HG03571 (cell line): Measurements from ENCODE around the gene XYLT1.

Source experiments
- ATAC-seq: cut with Tn5 transposase; IDR thresholded peaks from one replicate; pipeline ENCODE4 v1.9.1; 2021; ENCODE audit not compliant: unreplicated experiment

XYLT1 gene

DNA sequence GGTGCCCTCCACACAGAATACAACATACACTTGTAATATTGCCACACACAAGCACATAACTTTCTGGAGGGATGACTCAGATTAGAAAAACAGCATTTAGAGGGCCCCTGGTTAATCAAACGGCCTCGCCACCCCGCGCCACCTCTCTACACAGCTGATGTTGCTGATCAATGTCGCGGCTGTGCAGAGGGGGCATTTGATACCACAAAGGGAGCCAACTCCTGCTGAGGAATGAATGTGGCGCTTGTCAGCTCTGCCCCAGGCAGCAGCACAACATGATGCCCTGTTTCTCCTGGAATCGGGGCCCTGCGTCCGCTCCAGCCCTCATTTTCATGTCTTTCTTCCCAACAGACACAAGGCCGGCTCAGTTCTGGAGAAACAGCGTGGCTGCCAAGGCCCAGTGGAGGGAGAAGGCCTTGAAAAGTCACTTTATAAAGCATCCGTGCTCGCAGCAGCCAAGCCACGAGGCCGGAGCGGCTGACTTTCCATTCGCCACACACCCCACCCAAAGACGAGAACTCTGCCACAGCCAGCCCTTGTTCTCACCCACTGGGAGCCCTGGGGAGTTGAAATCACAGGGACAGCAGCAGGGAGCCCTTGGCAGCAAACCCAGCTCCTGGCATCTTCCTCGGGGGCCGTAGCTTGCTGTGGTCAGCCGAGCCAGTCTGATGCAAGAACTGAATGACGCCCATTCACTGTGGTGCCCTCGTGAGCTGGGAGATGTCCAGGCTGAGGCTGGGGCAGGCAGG is 65.6 kb downstream of the XYLT1 start:
- ATAC-seq = no peak

- no peak for ATAC-seq
Observed at GRCh38 chr16:17403859-17404545, 66.8 kb downstream of the XYLT1 start.

GRCh38 chr16:17403156-17403809 is 67.5 kb downstream of the XYLT1 start:
- ATAC-seq = no peak

GRCh38 chr16:17397499-17397891 is 73.3 kb downstream of the XYLT1 start:
- ATAC-seq = no peak

GRCh38 chr16:17396762-17397498 is 73.8 kb downstream of the XYLT1 start:
- no peak for ATAC-seq

GRCh38 chr16:17395849-17396480 is 74.8 kb downstream of the XYLT1 start:
- ATAC-seq = no peak

- no peak for ATAC-seq
Observed at GRCh38 chr16:17392857-17393692, 77.7 kb downstream of the XYLT1 start.

DNA sequence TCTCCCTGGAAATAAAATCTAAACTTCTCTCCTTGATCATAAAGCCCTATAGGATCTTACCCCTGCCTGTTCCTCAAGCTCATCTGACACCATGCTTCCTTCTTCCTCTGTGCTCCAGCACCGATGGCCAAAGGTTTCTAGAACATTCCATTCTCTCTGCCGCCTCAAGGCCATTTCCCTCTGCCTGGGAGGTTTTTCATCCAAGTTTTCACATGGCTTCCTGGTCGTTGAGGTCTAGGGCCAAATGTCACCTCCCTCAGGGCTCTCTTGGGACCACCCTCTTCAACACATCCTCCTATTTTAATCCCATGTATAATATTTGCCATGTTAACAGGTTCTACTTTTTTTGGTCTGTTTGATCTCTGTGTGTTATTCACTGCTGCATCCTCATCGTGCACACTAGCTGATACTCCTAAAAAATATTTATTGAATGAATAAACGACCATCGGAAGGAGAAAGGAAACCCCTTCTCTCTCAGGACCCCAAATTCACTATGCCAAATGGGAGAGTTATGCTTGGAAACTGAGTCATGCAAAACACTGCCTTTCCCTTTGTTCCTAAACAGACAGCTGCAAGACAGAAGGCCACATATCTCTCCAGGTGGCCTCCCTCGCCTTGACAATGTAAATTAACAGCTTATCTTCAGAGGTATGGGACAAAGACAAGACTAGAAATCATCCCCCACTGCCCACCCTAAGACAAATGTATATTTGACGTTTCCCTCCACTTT is 78.5 kb downstream of the XYLT1 start:
- no peak for ATAC-seq

- no peak for ATAC-seq
Observed at GRCh38 chr16:17391715-17392114, 79.0 kb downstream of the XYLT1 start.

- ATAC-seq = no peak
Observed at GRCh38 chr16:17389384-17389783, 81.4 kb downstream of the XYLT1 start.

- no peak for ATAC-seq
Observed at GRCh38 chr16:17387256-17387655, 83.5 kb downstream of the XYLT1 start.

DNA sequence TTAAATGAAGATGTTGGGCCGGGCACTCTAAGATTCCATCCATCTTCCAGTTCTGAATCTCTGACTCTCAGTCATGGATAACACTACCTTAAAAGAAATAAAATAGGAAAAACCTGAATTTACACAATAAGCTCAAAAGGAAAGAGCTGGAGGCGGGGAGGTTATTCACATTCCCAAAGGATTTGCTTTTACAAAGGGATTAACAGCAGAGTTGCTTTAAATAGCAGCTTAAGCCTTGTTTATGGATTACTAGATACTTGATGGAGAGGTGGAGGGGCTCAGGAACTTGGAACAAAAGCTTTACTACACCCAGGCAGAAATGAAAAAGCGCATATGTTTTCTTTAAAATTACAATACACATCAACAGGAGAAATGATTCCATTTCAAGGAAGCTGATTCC is 84.5 kb downstream of the XYLT1 start:
- ATAC-seq = no peak

DNA sequence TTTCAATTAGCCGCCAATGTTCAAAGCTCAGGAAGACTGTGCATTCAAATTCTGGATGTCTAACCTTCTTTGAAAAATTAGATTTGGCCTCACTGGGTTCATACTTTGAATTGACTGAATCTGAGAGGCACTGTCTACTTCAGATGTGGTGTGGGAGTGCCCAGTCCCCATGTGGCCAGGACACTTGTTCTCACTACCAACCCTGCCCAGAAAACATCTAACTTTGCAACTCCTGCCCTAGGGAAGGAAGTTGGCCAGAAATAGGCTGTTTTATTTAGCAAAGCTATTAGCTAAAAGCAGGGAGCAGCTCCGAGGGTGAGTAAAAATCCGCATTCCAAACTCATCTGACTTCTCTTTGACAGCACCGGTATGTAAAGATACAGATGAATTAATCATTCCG is 86.3 kb downstream of the XYLT1 start:
- ATAC-seq = no peak

GRCh38 chr16:17382949-17383863 is 87.6 kb downstream of the XYLT1 start:
- ATAC-seq = no peak

DNA sequence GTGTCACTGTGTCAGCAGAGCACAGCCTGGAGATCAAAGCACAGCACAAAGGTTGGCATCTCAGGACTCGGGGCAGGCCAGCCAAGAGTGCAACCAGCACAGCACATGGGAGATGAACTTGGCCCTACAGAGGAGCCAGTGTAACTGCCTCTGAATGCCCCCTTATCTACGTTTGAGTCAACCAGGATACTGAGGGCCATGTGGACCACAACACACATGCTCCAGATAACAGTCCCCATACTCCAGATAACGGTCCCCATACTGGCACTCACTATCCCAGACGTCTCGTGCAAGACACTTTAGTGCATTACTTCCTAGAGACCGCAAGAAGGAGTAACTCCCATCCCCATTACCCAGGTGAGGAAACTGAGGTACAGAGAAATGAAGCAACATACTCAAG is 88.2 kb downstream of the XYLT1 start:
- ATAC-seq = no peak

DNA sequence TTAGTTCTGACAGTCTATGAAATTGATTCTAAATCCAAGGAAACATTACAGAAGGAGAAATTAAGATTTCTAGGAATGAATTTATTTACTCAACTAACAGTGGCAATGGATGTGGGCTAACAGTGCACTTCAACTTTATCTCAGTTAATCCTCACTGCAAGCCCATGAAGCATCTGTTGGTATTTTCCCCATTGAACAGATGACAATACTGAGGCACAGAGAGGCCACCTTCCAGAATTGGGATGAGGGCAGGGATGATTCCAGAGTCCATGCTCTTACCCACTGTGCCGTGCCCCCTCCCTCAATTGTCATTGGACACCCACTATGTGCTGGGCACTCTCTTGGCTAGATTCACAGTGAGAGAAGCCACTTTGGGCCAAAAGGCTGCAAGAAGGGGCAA is 89.0 kb downstream of the XYLT1 start:
- ATAC-seq = no peak

DNA sequence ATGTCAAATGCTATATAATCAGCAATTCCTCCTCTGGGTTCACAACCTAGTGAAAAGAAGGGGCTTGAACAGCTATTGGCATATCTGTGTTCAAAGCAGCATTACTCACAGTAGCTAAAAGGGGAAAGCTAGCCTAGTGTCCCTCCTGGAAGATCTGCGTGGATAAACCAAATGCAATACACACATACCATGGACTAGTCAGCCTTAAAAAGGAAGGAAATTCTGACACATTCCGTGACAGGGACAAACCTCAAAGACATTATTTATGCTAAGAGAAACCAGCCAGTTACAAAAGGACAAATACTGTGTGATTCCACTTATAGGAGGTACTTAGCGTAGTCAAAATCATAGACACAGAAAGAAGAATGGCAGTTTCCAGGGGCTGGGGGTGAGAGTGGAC is 90.1 kb downstream of the XYLT1 start:
- no peak for ATAC-seq

DNA sequence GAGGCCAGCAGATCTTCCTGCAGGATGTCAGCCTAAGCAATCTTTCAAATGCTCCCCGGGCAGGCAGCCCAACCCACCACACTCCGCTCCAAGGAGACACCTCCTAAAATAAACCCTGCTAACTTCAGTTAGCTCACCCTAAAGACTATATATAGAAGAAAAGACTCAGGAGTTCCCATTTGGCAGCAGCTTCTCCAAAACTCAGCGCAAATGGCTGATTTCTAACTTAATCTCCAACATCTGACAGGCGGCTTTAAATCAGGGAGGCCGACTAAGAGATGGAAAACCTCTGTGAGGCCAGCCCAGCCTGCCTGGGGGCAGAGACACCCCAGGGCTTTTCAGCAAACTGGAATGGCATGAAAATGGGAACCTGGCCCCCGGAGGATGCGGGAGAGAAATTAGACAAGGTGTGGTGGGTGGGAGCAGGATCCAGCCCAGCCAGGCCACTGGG is 91.6 kb downstream of the XYLT1 start:
- no peak for ATAC-seq
